ENCODE results near the gene ADRA2B. TPM values are rescaled to one million over a fixed set of nuclear protein-coding genes. Genes with fewer than 3 reads are reported as not detected.

Gene ADRA2B
- total RNA-seq, 1 experiment from 2014 or later: 2.7 TPM

GRCh38 chr2:96145036-96145847, 28.9 kb upstream of the ADRA2B start, which contains the start of gene DUSP2:
TSS of gene DUSP2 (minus strand) at chr2:96145440. CDS start at chr2:96145354, 86 bp downstream.
- Histone ChIP-seq H3K79me2 (ENCODE audit: insufficient read depth, low read length) (no peaks in the 10 kb centered on the region), H2AK5ac (ENCODE audit: insufficient read length, low read length) (no peak within 1 kb of the TSS), H2AFZ (ENCODE audit: low read length) (no peak within 1 kb of the TSS), H3K18ac (ENCODE audit: insufficient read length, low read depth, low read length) (peak within 1 kb of the TSS; percentile 66), H3K23ac (ENCODE audit: insufficient read length, low read depth, low read length) (no peak within 1 kb of the TSS), H3K23me2 (ENCODE audit: insufficient read length, low read depth, low read length, poor library complexity, severe bottlenecking) (peaks cover 6% of the 10 kb centered on the region), H3K56ac (ENCODE audit: insufficient read length, low read depth, low read length) (no peak within 1 kb of the TSS), H3K27me3 (ENCODE audit: insufficient read depth, low read length) (no peaks in the 10 kb centered on the region; the same call in 1 of the 2 replicates), H2BK120ac (ENCODE audit: low read depth, low read length, poor library complexity, severe bottlenecking) (no peak within 1 kb of the TSS), H3K9me3 (ENCODE audit: control insufficient read depth, low read depth, low read length) (no peaks in the 10 kb centered on the region), H3T11ph (ENCODE audit: low read length) (no peak within 1 kb of the TSS), H3K14ac (ENCODE audit: insufficient read depth, low read length) (peak within 1 kb of the TSS; percentile 86), H2BK15ac (ENCODE audit: low read depth, low read length) (no peak within 1 kb of the TSS), H3K27ac (ENCODE audit: insufficient read length, low read depth, low read length) (no peak within 1 kb of the TSS), H3K4me1 (ENCODE audit: insufficient read depth, low read length) (no peaks in the 10 kb centered on the region; the same call in 1 of the 2 replicates), H4K20me1 (ENCODE audit: control insufficient read depth, insufficient read depth, insufficient read length) (no peaks in the 10 kb centered on the region), H3K79me1 (ENCODE audit: insufficient read depth, low read depth, low read length, poor library complexity, severe bottlenecking) (no peaks in the 10 kb centered on the region), H4K91ac (ENCODE audit: insufficient read length, low read depth, low read length) (no peak within 1 kb of the TSS), H2BK20ac (ENCODE audit: low read depth, low read length, poor library complexity, severe bottlenecking) (no peak within 1 kb of the TSS), H2BK12ac (ENCODE audit: insufficient read length, low read depth, low read length) (no peak within 1 kb of the TSS), H4K5ac (ENCODE audit: insufficient read length, low read depth, low read length) (no peak within 1 kb of the TSS), H3K4me2 (ENCODE audit: insufficient read depth, insufficient read length, low read length) (peak within 1 kb of the TSS; percentile 45), H3K4ac (ENCODE audit: low read depth, low read length) (no peak within 1 kb of the TSS), H4K8ac (replicated peaks; ENCODE audit: insufficient read length, low read depth, low read length) (no peak within 1 kb of the TSS), H2BK5ac (ENCODE audit: insufficient read length, low read length) (no peak within 1 kb of the TSS), H3K9ac (ENCODE audit: extremely low read depth, insufficient read length, low read length) (no peak within 1 kb of the TSS)
- Mint-ChIP-seq H3K27me3 (ENCODE audit: low read depth) (peaks cover 40% of the 10 kb centered on the region), H3K36me3 (ENCODE audit: insufficient read depth in 1 of 3, low read depth in 3 of 3) (peaks cover 0 to 18% (median 0%) of the 10 kb centered on the region in 3 experiments; a peak in 2 of 7 replicates), H3K4me1 (peaks cover 20 to 41% of the 10 kb centered on the region in 2 experiments), H3K4me3 (peak within 1 kb of the TSS; percentile 83 to 88), H3K9me3 (no peaks in the 10 kb centered on the region), H3K27ac (no peak within 1 kb of the TSS; a peak in 1 of 7 replicates)
- peak; percentile 72 for DNase-seq
- TF ChIP-seq CTCF (conservative IDR thresholded peaks at IDR 0.05): no peak
- WGBS (ENCODE audit: extremely low coverage, insufficient read length, low lambda C conversion rate): no CpG with 5 or more reads among the region's 94 CpGs

All from H9 (cell line).